ENCODE measurements around the gene ATP2B2. TPM values are rescaled to one million over a fixed set of nuclear protein-coding genes. Genes with fewer than 3 reads are reported as not detected.

ATP2B2 gene
- total and polyA plus RNA-seq, 10 of the 15 experiments (the other 5 are each of a cell fraction or from before 2014, with no cell fraction given) = 0.04 TPM; not detected in 9

- TF ChIP-seq USF2 (IDR thresholded peaks at IDR 0.05; ENCODE audit: borderline replicate concordance, low read depth, low read length) = no peak
- no peak for TF ChIP-seq ZNF622 (IDR thresholded peaks at IDR 0.05)
- TF ChIP-seq YY1 (IDR thresholded peaks at IDR 0.05; ENCODE audit: low read depth, low read length) = no peak
- TF ChIP-seq CBX3 (IDR thresholded peaks at IDR 0.05; ENCODE audit: borderline replicate concordance, low read depth) = no peak
- TF ChIP-seq BCL3 (IDR thresholded peaks at IDR 0.05; ENCODE audit: borderline replicate concordance, insufficient read depth, low read depth, low read length, poor library complexity, severe bottlenecking) = no peak
- TF ChIP-seq FOS (IDR thresholded peaks at IDR 0.05; ENCODE audit: borderline replicate concordance, extremely low read depth, insufficient read length) = no peak
- TF ChIP-seq BCLAF1 (IDR thresholded peaks at IDR 0.05) = no peak
- no peak for TF ChIP-seq SMARCA5 (IDR thresholded peaks at IDR 0.05)
- TF ChIP-seq SIX5 (IDR thresholded peaks at IDR 0.05; ENCODE audit: low read depth, low read length, severe bottlenecking) = no peak
- TF ChIP-seq ZBTB33 (IDR thresholded peaks at IDR 0.05) = no peak
- TF ChIP-seq SUPT20H (IDR thresholded peaks at IDR 0.05; ENCODE audit: borderline replicate concordance, control insufficient read depth, low read depth, low read length) = no peak
- TF ChIP-seq ATF3 (IDR thresholded peaks at IDR 0.05; ENCODE audit: borderline replicate concordance, extremely low read depth, low read depth, low read length) = no peak
Measured at GRCh38 chr3:10518506-10519150, 13.2 kb upstream of the ATP2B2 start (continued).
